Glomerular visceral epithelial cell (primary cell): ENCODE results near the gene MMP7.

Experiments used
- DNase-seq: peaks from one replicate; pipeline ENCODE4 v3.0.0-alpha.2; 2016; ENCODE audit errors: extremely low spot score

The MMP7 gene

GRCh38 chr11:102530558-102530957 lies at the start of gene MMP7:
Gene MMP7, minus strand, starts transcription at chr11:102530747. Its CDS starts 47 bp downstream, at chr11:102530700.
- DNase-seq = peak; percentile 56

- no peak for DNase-seq
Measured at GRCh38 chr11:102577723-102578122, 47.2 kb upstream of the MMP7 start.

- no peak for DNase-seq
Measured at GRCh38 chr11:102577182-102577581, 46.6 kb upstream of the MMP7 start.

GRCh38 chr11:102576350-102576749 lies 45.8 kb upstream of the MMP7 start:
- DNase-seq = no peak

GRCh38 chr11:102575012-102575411 lies 44.5 kb upstream of the MMP7 start:
- no peak for DNase-seq

GRCh38 chr11:102573851-102574250 lies 43.3 kb upstream of the MMP7 start:
- no peak for DNase-seq

GRCh38 chr11:102572554-102573220 lies 42.1 kb upstream of the MMP7 start:
- no peak for DNase-seq

- DNase-seq = no peak
Measured at GRCh38 chr11:102568851-102569250, 38.3 kb upstream of the MMP7 start.

- no peak for DNase-seq
Measured at GRCh38 chr11:102566112-102566511, 35.6 kb upstream of the MMP7 start.

GRCh38 chr11:102564110-102564509 lies 33.6 kb upstream of the MMP7 start:
- DNase-seq = peak; percentile 55

- no peak for DNase-seq
Measured at GRCh38 chr11:102561636-102562035, 31.1 kb upstream of the MMP7 start.

GRCh38 chr11:102560555-102561011 lies 30.0 kb upstream of the MMP7 start:
- DNase-seq = peak; percentile 61

- DNase-seq = no peak
Measured at GRCh38 chr11:102559839-102560238, 29.3 kb upstream of the MMP7 start.

- no peak for DNase-seq
Measured at GRCh38 chr11:102555091-102555490, 24.5 kb upstream of the MMP7 start.

GRCh38 chr11:102553835-102554282 lies 23.3 kb upstream of the MMP7 start:
- DNase-seq = no peak

GRCh38 chr11:102552447-102553194 lies 22.1 kb upstream of the MMP7 start:
- peak; percentile 97 for DNase-seq

- no peak for DNase-seq
Measured at GRCh38 chr11:102552020-102552419, 21.5 kb upstream of the MMP7 start.

- no peak for DNase-seq
Measured at GRCh38 chr11:102551169-102551781, 20.7 kb upstream of the MMP7 start.

GRCh38 chr11:102546923-102547471 lies 16.4 kb upstream of the MMP7 start:
- peak; percentile 70 for DNase-seq

- peak; percentile 22 for DNase-seq
Measured at GRCh38 chr11:102546427-102546826, 15.9 kb upstream of the MMP7 start.

- DNase-seq = no peak
Measured at GRCh38 chr11:102545701-102546100, 15.2 kb upstream of the MMP7 start.

- no peak for DNase-seq
Measured at GRCh38 chr11:102544594-102544993, 14.0 kb upstream of the MMP7 start.
